Activated CD4-positive, alpha-beta T cell treated with anti-CD3 and anti-CD28 coated beads, Interleukin-2, amount 50 U/mL, for 16 hours (primary cell): ENCODE data around the gene ATAD3A.
"Not testable (repeated sequence)": the region's sequence is repeated elsewhere in the genome, so short reads cannot be mapped to it uniquely, and the experiment has no call there.

Experiments used
- DNase-seq: peaks from one replicate; pipeline ENCODE4 v3.0.0-alpha.2; 2020

ATAD3A gene

GRCh38 chr1:1490633-1491230 is 21.2 kb upstream of the ATAD3A start:
- no peak for DNase-seq

GRCh38 chr1:1491601-1492000 is 20.4 kb upstream of the ATAD3A start:
- DNase-seq = no peak

GRCh38 chr1:1494311-1494710 is 17.7 kb upstream of the ATAD3A start:
- DNase-seq = not testable (repeated sequence)

GRCh38 chr1:1495461-1495975 is 16.4 kb upstream of the ATAD3A start:
- DNase-seq = not testable (repeated sequence)

- peak; percentile 70 for DNase-seq
These were observed 7.1 kb upstream of the ATAD3A start for GRCh38 chr1:1504777-1505365.

- DNase-seq = peak; percentile 41
These were observed 6.6 kb upstream of the ATAD3A start for GRCh38 chr1:1505366-1505798.

- not testable (repeated sequence) for DNase-seq
These were observed 6.2 kb upstream of the ATAD3A start for GRCh38 chr1:1505801-1506200.

GRCh38 chr1:1507305-1507704 is 4.7 kb upstream of the ATAD3A start:
- no peak for DNase-seq

GRCh38 chr1:1508775-1509464 is 3.0 kb upstream of the ATAD3A start:
- not testable (repeated sequence) for DNase-seq

- not testable (repeated sequence) for DNase-seq
These were observed 2.5 kb upstream of the ATAD3A start for GRCh38 chr1:1509465-1509850.

GRCh38 chr1:1510912-1511532 is 940 bp upstream of the ATAD3A start:
- peak; percentile 59 for DNase-seq

- DNase-seq = peak; percentile 8
These were observed 463 bp downstream of the ATAD3A start for GRCh38 chr1:1512425-1512824.

GRCh38 chr1:1513675-1514074 is 1.7 kb downstream of the ATAD3A start:
- DNase-seq = not testable (repeated sequence)

- not testable (repeated sequence) for DNase-seq
These were observed 2.4 kb downstream of the ATAD3A start for GRCh38 chr1:1514376-1514775.

GRCh38 chr1:1516923-1517322 is 5.0 kb downstream of the ATAD3A start:
- not testable (repeated sequence) for DNase-seq

- no peak for DNase-seq
These were observed 6.1 kb downstream of the ATAD3A start for GRCh38 chr1:1517973-1518620.

- not testable (repeated sequence) for DNase-seq
These were observed 6.7 kb downstream of the ATAD3A start for GRCh38 chr1:1518621-1519007.

- DNase-seq = not testable (repeated sequence)
These were observed 8.0 kb downstream of the ATAD3A start for GRCh38 chr1:1519805-1520505.

- DNase-seq = no peak
These were observed 9.4 kb downstream of the ATAD3A start for GRCh38 chr1:1521331-1521730.

- not testable (repeated sequence) for DNase-seq
These were observed 10.6 kb downstream of the ATAD3A start for GRCh38 chr1:1522536-1522935.

GRCh38 chr1:1523226-1523625 is 11.3 kb downstream of the ATAD3A start:
- not testable (repeated sequence) for DNase-seq

- not testable (repeated sequence) for DNase-seq
These were observed 11.7 kb downstream of the ATAD3A start for GRCh38 chr1:1523651-1524050.
